Activated CD8-positive, alpha-beta memory T cell treated with anti-CD3 and anti-CD28 coated beads, Interleukin-2, amount 10 ng/mL, durations not matched to agents 7 days and 5 days (primary cell): ENCODE data around the gene GPR62. TPM values are rescaled to one million over a fixed set of nuclear protein-coding genes. Genes with fewer than 3 reads are reported as not detected.

Experiments used
- ATAC-seq: fragments of 150-1000 bp; cut with Tn5 transposase; one replicate; pipeline ENCODE4 v1.10.0; 2021; ENCODE audit warnings: moderate library complexity
- CTCF ChIA-PET: fragments of 350-600 bp; sonication (Branson Sonifier 250); formaldehyde crosslinking; loops from one replicate; lab custom pipeline; 2021; ENCODE audit warnings: antibody characterized with exemption; lab: Charles Lee
- DNase-seq: peaks from one replicate; pipeline ENCODE4 v3.0.0-alpha.2; 2020
- H3K27ac Mint-ChIP-seq: one replicate; pipeline ENCODE4 v1.8.0; 2021; ENCODE audit warnings: mild to moderate bottlenecking, mixed read lengths
- H3K27me3 Mint-ChIP-seq: one replicate; pipeline ENCODE4 v1.8.0; 2021; ENCODE audit warnings: mixed read lengths
- H3K36me3 Mint-ChIP-seq: one replicate; pipeline ENCODE4 v1.8.0; 2021; ENCODE audit warnings: mild to moderate bottlenecking, mixed read lengths
- H3K4me1 Mint-ChIP-seq: one replicate; pipeline ENCODE4 v1.8.0; 2021; ENCODE audit warnings: mixed read lengths
- H3K4me3 Mint-ChIP-seq: one replicate; pipeline ENCODE4 v1.8.0; 2021; ENCODE audit warnings: mild to moderate bottlenecking, moderate library complexity, mixed read lengths
- H3K9me3 Mint-ChIP-seq: one replicate; pipeline ENCODE4 v1.8.0; 2022; ENCODE audit warnings: low read depth, mixed read lengths
- total RNA-seq, 2 experiments: library from RNA; stranded (reverse); gene quantifications; one replicate each; pipeline ENCODE4 v1.2.3, GENCODE V29; 2021

Gene GPR62
- total RNA-seq, 2 experiments from 2014 or later, result not detected

DNA sequence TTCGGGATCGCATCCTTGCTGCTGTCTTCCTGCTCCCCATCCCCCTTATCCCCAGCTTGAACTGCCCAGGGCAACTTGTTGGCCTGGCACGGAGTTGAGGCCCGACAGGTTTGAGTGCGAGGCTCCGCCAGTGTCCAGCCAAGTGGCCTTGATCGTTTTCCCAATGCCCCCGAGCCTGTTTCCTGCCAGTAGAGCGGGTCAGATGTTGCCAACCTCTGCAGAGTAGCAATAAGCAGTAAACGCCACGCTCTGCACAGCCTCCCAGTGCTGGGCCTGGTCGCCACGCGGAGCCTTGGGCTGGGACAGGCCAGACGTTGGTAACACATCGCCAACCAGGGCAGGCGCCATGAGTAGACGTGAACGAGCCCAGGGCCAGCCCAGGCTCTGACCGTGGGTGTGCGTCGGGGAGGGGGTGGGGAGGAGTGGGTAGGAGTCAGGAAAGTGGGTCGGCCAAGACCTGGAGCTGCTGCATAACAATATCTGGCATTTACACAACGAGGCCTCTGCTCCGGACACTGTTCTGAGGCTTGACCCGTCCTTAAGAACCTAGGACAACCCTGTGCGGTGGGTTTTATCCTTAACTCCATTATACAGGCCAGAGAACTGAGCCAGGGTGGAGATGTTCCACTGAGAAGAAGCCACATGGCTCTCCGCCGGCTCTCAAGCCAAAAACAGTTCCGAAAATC is 19.2 kb downstream of the GPR62 start:
- CTCF ChIA-PET, result interaction anchor here (0.7 to 4.8 kb wide), 25 partner anchors 9 to 585 kb away, joined by 3 to 70 read pairs (median 6); partner anchors contain the start of genes ACY1, DCAF1, DUSP7 and GPR62
- Mint-ChIP-seq H3K27ac (peak overlapping the region; percentile 92), H3K27me3 (no peaks in the 10 kb centered on the region), H3K9me3 (no peaks in the 10 kb centered on the region), H3K4me3 (peak overlapping the region; percentile 98), H3K4me1 (peaks cover 30% of the 10 kb centered on the region), H3K36me3 (no peaks in the 10 kb centered on the region)
- DNase-seq (no peak), ATAC-seq (peak; percentile 24)

GRCh38 chr3:51974963-51975851 is 20.0 kb downstream of the GPR62 start, which contains the start of gene ABHD14A:
ABHD14A (plus strand) TSS chr3:51975064; CDS start chr3:51975136, 72 bp downstream.
- peak; percentile 77 for DNase-seq
- peak within 1 kb of the TSS; percentile 92 for H3K27ac Mint-ChIP-seq
- H3K36me3 Mint-ChIP-seq, result no peaks in the 10 kb centered on the region
- no peaks in the 10 kb centered on the region for H3K9me3 Mint-ChIP-seq
- peaks cover 30% of the 10 kb centered on the region for H3K4me1 Mint-ChIP-seq
- peak within 1 kb of the TSS; percentile 98 for H3K4me3 Mint-ChIP-seq
- no peaks in the 10 kb centered on the region for H3K27me3 Mint-ChIP-seq
- peak; percentile 83 for ATAC-seq
- CTCF ChIA-PET, result interaction anchor here (0.7 to 4.8 kb wide), 9 partner anchors 8 to 180 kb away, joined by 5 to 70 read pairs (median 15); partner anchors contain the start of genes ACY1, DUSP7, PARP3 and POC1A

- Mint-ChIP-seq H3K36me3 (no peaks in the 10 kb centered on the region), H3K27ac (no peak overlapping the region), H3K4me3 (peak overlapping the region; percentile 79), H3K9me3 (no peaks in the 10 kb centered on the region), H3K4me1 (peaks cover 34% of the 10 kb centered on the region), H3K27me3 (no peaks in the 10 kb centered on the region)
- CTCF ChIA-PET, result interaction anchor here (1.1 to 4.8 kb wide), 2 partner anchors 8 to 34 kb away, joined by 4 to 65 read pairs; partner anchors contain the start of genes PARP3 and RRP9
- no peak for ATAC-seq
- peak; percentile 66 for DNase-seq
These were observed 20.8 kb downstream of the GPR62 start for GRCh38 chr3:51975852-51976549.

- Mint-ChIP-seq H3K27me3 (no peaks in the 10 kb centered on the region), H3K27ac (peak overlapping the region; percentile 61), H3K9me3 (no peaks in the 10 kb centered on the region), H3K4me1 (peaks cover 40% of the 10 kb centered on the region), H3K36me3 (peaks cover 3% of the 10 kb centered on the region), H3K4me3 (no peak overlapping the region)
- CTCF ChIA-PET, result interaction anchor here (0.8 to 1.4 kb wide), 3 partner anchors 24 to 145 kb away, joined by 3 to 4 read pairs (median 3); partner anchors contain the start of gene RRP9
- DNase-seq, result peak; percentile 63
- no peak for ATAC-seq
These were observed 22.4 kb downstream of the GPR62 start for GRCh38 chr3:51977446-51978142.

DNA sequence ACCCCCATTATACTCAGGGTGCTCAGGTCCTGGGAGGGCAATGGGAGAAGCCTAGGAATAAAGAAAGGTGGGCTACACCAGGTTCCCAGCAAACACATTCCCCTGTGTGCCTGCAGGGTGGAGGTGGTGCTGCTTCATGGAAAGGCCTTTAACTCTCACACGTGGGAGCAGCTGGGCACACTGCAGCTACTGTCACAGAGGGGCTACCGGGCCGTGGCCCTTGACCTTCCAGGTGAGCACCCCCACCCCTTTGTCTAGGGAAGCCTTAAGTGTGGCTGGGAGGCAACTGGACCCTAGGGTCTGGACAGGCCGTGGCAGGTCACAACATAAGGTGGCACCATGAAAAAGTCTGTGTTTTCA is 22.9 kb downstream of the GPR62 start:
- Mint-ChIP-seq H3K27me3 (no peaks in the 10 kb centered on the region), H3K4me1 (peaks cover 42% of the 10 kb centered on the region), H3K4me3 (no peak overlapping the region), H3K36me3 (peaks cover 3% of the 10 kb centered on the region), H3K27ac (no peak overlapping the region), H3K9me3 (no peaks in the 10 kb centered on the region)
- CTCF ChIA-PET, result interaction anchor here (1.4 kb wide), 1 partner anchor 23 kb away, joined by 3 read pairs; no protein-coding TSS in a partner anchor
- DNase-seq (no peak), ATAC-seq (no peak)

- CTCF ChIA-PET, result interaction anchor here (0.9 kb wide), 1 partner anchor 39 kb away, joined by 3 read pairs; the partner anchor contains the start of gene RRP9
- H3K27me3 Mint-ChIP-seq, result no peaks in the 10 kb centered on the region
- no peaks in the 10 kb centered on the region for H3K9me3 Mint-ChIP-seq
- DNase-seq (no peak), ATAC-seq (no peak)
- no peak overlapping the region for H3K27ac Mint-ChIP-seq
- peaks cover 3% of the 10 kb centered on the region for H3K36me3 Mint-ChIP-seq
- peaks cover 44% of the 10 kb centered on the region for H3K4me1 Mint-ChIP-seq
- H3K4me3 Mint-ChIP-seq, result no peak overlapping the region
These were observed 25.1 kb downstream of the GPR62 start for GRCh38 chr3:51980253-51980652.

- H3K9me3 Mint-ChIP-seq, result no peaks in the 10 kb centered on the region
- CTCF ChIA-PET, result interaction anchor here (0.8 to 4.1 kb wide), 19 partner anchors 9 to 1062 kb away, joined by 3 to 70 read pairs (median 4); partner anchors contain the start of genes ABHD14A, ABHD14B, DUSP7 and GPR62
- no peaks in the 10 kb centered on the region for H3K27me3 Mint-ChIP-seq
These were observed 27.2 kb downstream of the GPR62 start for GRCh38 chr3:51982352-51982837.

GRCh38 chr3:51982838-51983577 is 27.8 kb downstream of the GPR62 start, which contains the start of gene ACY1:
ACY1 (plus strand) TSS chr3:51983535; CDS start chr3:51984065, 530 bp downstream.
- Mint-ChIP-seq H3K4me1 (peaks cover 29% of the 10 kb centered on the region), H3K27me3 (no peaks in the 10 kb centered on the region), H3K36me3 (peaks cover 3% of the 10 kb centered on the region), H3K4me3 (peak within 1 kb of the TSS; percentile 98), H3K27ac (peak within 1 kb of the TSS; percentile 88), H3K9me3 (no peaks in the 10 kb centered on the region)
- CTCF ChIA-PET, result interaction anchor here (0.8 to 4.1 kb wide), 20 partner anchors 9 to 1062 kb away, joined by 3 to 70 read pairs (median 4); partner anchors contain the start of genes ABHD14A, ABHD14B, DUSP7 and GLYCTK
- peak; percentile 85 for ATAC-seq
- peak; percentile 83 for DNase-seq

More at GRCh38 chr3:51982352-51982837, 27.2 kb downstream of the GPR62 start:
- peak; percentile 38 for ATAC-seq
- Mint-ChIP-seq H3K36me3 (peaks cover 3% of the 10 kb centered on the region), H3K4me3 (peak overlapping the region; percentile 98), H3K27ac (peak overlapping the region; percentile 88), H3K4me1 (peaks cover 30% of the 10 kb centered on the region)
- DNase-seq, result peak; percentile 62

DNA sequence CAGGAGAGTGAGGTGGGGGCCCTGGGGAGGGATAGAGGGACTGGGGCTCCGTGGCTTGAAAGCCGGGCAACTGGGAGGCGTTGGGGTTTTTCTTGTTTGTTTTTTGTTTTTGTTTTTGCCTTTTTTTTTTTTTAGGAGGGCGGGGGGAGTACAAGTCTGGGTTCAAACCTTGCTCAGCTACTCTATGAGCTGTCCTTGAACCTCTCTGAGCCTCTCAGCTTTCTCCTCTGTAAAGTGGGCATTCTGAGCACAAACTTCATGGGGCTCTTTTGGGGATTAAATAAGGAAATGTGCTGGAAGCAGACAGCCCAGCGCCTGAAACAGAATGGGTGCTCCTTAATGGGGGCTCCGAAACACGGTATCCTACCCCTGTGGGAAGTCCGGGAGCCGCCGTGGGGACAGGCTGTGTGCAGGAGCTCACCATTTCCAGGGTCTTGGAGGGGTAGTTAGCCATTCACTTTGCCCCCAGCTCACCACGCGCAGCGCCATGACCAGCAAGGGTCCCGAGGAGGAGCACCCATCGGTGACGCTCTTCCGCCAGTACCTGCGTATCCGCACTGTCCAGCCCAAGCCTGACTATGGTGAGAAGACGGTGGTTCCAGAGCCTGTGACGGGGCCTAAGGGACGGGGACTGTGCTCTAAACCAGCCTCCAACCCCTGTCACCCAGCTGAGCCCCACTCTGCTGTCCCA is 28.5 kb downstream of the GPR62 start:
- CTCF ChIA-PET, result interaction anchor here (0.7 to 4.1 kb wide), 14 partner anchors 8 to 304 kb away, joined by 3 to 70 read pairs (median 7); partner anchors contain the start of genes ABHD14A, ABHD14B, DUSP7 and GLYCTK
- H3K36me3 Mint-ChIP-seq, result peaks cover 3% of the 10 kb centered on the region
- peak; percentile 1 for ATAC-seq

GRCh38 chr3:51984269-51984647 is 29.1 kb downstream of the GPR62 start:
- peaks cover 3% of the 10 kb centered on the region for H3K36me3 Mint-ChIP-seq
- CTCF ChIA-PET, result interaction anchor here (0.8 to 4.1 kb wide), 5 partner anchors 11 to 68 kb away, joined by 4 to 70 read pairs (median 24); partner anchors contain the start of genes ABHD14A, ABHD14B, PARP3 and RPL29

More for the DNA sequence above, 28.5 kb downstream of the GPR62 start:
- peak overlapping the region; percentile 98 for H3K4me3 Mint-ChIP-seq
- H3K9me3 Mint-ChIP-seq, result no peaks in the 10 kb centered on the region
- peaks cover 29% of the 10 kb centered on the region for H3K4me1 Mint-ChIP-seq
- H3K27ac Mint-ChIP-seq, result peak overlapping the region; percentile 88
- no peak for DNase-seq
- H3K27me3 Mint-ChIP-seq, result no peaks in the 10 kb centered on the region

More at GRCh38 chr3:51984269-51984647, 29.1 kb downstream of the GPR62 start:
- Mint-ChIP-seq H3K27me3 (no peaks in the 10 kb centered on the region), H3K27ac (peak overlapping the region; percentile 52), H3K4me1 (peaks cover 29% of the 10 kb centered on the region), H3K4me3 (no peak overlapping the region), H3K9me3 (no peaks in the 10 kb centered on the region)
- ATAC-seq (no peak), DNase-seq (no peak)
